A549 (cell line): ENCODE results near the gene PER1. TPM values are rescaled to one million over a fixed set of nuclear protein-coding genes. Genes with fewer than 3 reads are reported as not detected.

Experiments used
- ATOH8 ChIP-seq: fragments of 250-450 bp; sonication (Bioruptor Pico); IDR thresholded peaks from 2 replicates; pipeline ENCODE4 v1.5.0; 2020; ENCODE audit warnings: low read depth, mild to moderate bottlenecking, moderate library complexity
- BHLHE40 ChIP-seq: IDR thresholded peaks from 2 replicates; pipeline ENCODE4 v1.6.1; 2012; ENCODE audit warnings: low read depth, low read length, inconsistent platforms
- CBX2 ChIP-seq: fragments of 200-600 bp; sonication (generic); IDR thresholded peaks from 2 replicates; pipeline ENCODE4 v1.6.1; 2016; ENCODE audit warnings: low read depth, mild to moderate bottlenecking, borderline replicate concordance
- CEBPB ChIP-seq, 2 experiments: fragments of >200 bp in 1 of 2; sonication (Bioruptor Twin) in 1 of 2; formaldehyde crosslinking in 1 of 2; IDR thresholded peaks; 2 replicates each; pipeline ENCODE4 v1.6.1; 2012 to 2016
- CTCF ChIP-seq: fragments of >200 bp; sonication (Bioruptor Twin); formaldehyde crosslinking; IDR thresholded peaks from 3 replicates; pipeline ENCODE4 v1.5.1; 2016
- EHF ChIP-seq: fragments of 250-450 bp; sonication (Bioruptor Pico); IDR thresholded peaks from 2 replicates; pipeline ENCODE4 v1.5.0; 2020; ENCODE audit warnings: mild to moderate bottlenecking
- EHMT2 ChIP-seq: fragments of 200-600 bp; sonication (generic); IDR thresholded peaks from 2 replicates; pipeline ENCODE4 v1.6.1; 2016; ENCODE audit warnings: antibody characterized with exemption, low read depth, mild to moderate bottlenecking, moderate library complexity
- ELK1 ChIP-seq: fragments of 150-350 bp; IDR thresholded peaks from 2 replicates; pipeline ENCODE4 v1.6.1; 2014; ENCODE audit warnings: low read depth, mild to moderate bottlenecking, low read length
- EP300 ChIP-seq, 2 experiments: fragments of >200 bp; sonication (Bioruptor Twin); formaldehyde crosslinking; IDR thresholded peaks; 2 replicates in 1 of 2; 3 replicates in 1 of 2; pipeline ENCODE4 v1.6.1; 2016 to 2017
- ESRRA ChIP-seq: fragments of 150-350 bp; IDR thresholded peaks from 2 replicates; pipeline ENCODE4 v1.6.1; 2014; ENCODE audit warnings: mild to moderate bottlenecking, low read length, borderline replicate concordance
- FOSL2 ChIP-seq, 2 experiments: fragments of 450-650 bp in 1 of 2; fragments of >200 bp in 1 of 2; sonication (Bioruptor Twin) in 1 of 2; formaldehyde crosslinking; IDR thresholded peaks; 2 replicates each; pipeline versions ENCODE4 v1.5.0 to v1.6.1; 2016 to 2020; ENCODE audit warnings: mild to moderate bottlenecking in 1 of 2, moderate library complexity in 1 of 2
- GATA3 ChIP-seq: IDR thresholded peaks from 2 replicates; pipeline ENCODE4 v1.6.1; 2012; ENCODE audit warnings: borderline replicate concordance
- HEYL ChIP-seq: fragments of 250-450 bp; sonication (Bioruptor Pico); IDR thresholded peaks from 2 replicates; pipeline ENCODE4 v1.8.0; 2021; ENCODE audit warnings: mild to moderate bottlenecking, moderate library complexity
- HOXB13 ChIP-seq: fragments of 250-450 bp; sonication (Bioruptor Pico); IDR thresholded peaks from 2 replicates; pipeline ENCODE4 v1.5.0; 2020; ENCODE audit warnings: low read depth, mild to moderate bottlenecking, moderate library complexity
- JUN ChIP-seq, 2 experiments: fragments of >200 bp; sonication (Bioruptor Twin); formaldehyde crosslinking; IDR thresholded peaks; 2 replicates in 1 of 2; 3 replicates in 1 of 2; pipeline ENCODE4 v1.6.1; 2016 to 2017
- JUNB ChIP-seq: fragments of >200 bp; sonication (Bioruptor Twin); formaldehyde crosslinking; IDR thresholded peaks from 2 replicates; pipeline ENCODE4 v1.6.1; 2016
- MAZ ChIP-seq: fragments of 150-350 bp; IDR thresholded peaks from 2 replicates; pipeline ENCODE4 v1.6.1; 2014; ENCODE audit warnings: antibody characterized with exemption, low read depth, low read length, borderline replicate concordance
- NPAS2 ChIP-seq: fragments of 250-450 bp; sonication (Bioruptor Pico); IDR thresholded peaks from 2 replicates; pipeline ENCODE4 v1.8.0; 2022; ENCODE audit warnings: mild to moderate bottlenecking, moderate library complexity, borderline replicate concordance
- PBX3 ChIP-seq: IDR thresholded peaks from 2 replicates; pipeline ENCODE4 v1.6.1; 2012
- PHF8 ChIP-seq: fragments of 200-600 bp; sonication (generic); IDR thresholded peaks from 2 replicates; pipeline ENCODE4 v1.6.1; 2016; ENCODE audit warnings: low read depth, mild to moderate bottlenecking, antibody characterized with exemption, moderate library complexity, borderline replicate concordance
- POLR2A ChIP-seq: IDR thresholded peaks from 2 replicates; pipeline ENCODE4 v1.6.1; 2012; ENCODE audit warnings: mild to moderate bottlenecking, low read length
- RAD21 ChIP-seq, 2 experiments: fragments of >200 bp in 1 of 2; sonication (Bioruptor Twin) in 1 of 2; formaldehyde crosslinking in 1 of 2; IDR thresholded peaks in 1 of 2; conservative IDR thresholded peaks in 1 of 2; 2 replicates in 1 of 2; 3 replicates in 1 of 2; pipeline ENCODE4 v1.6.1; 2012 to 2018; ENCODE audit warnings: inconsistent platforms in 1 of 2
- RARB ChIP-seq: fragments of 250-450 bp; sonication (Bioruptor Pico); IDR thresholded peaks from 2 replicates; pipeline ENCODE4 v1.8.0; 2021; ENCODE audit warnings: mild to moderate bottlenecking, moderate library complexity
- RFX5 ChIP-seq: fragments of 450-650 bp; IDR thresholded peaks from 2 replicates; pipeline ENCODE4 v1.7.1; 2014; ENCODE audit warnings: antibody characterized with exemption, mild to moderate bottlenecking, moderate library complexity
- RNF2 ChIP-seq: fragments of 200-600 bp; sonication (generic); IDR thresholded peaks from 2 replicates; pipeline ENCODE4 v1.6.1; 2016; ENCODE audit warnings: low read depth, mild to moderate bottlenecking, antibody characterized with exemption, moderate library complexity, borderline replicate concordance
- SREBF2 ChIP-seq: fragments of 450-650 bp; IDR thresholded peaks from 2 replicates; pipeline ENCODE4 v1.6.1; 2014; ENCODE audit warnings: mild to moderate bottlenecking, moderate library complexity
- TFCP2L1 ChIP-seq: fragments of 250-450 bp; sonication (Bioruptor Pico); IDR thresholded peaks from 2 replicates; pipeline ENCODE4 v1.5.0; 2021; ENCODE audit warnings: mild to moderate bottlenecking
- TP53 ChIP-seq: fragments of 250-450 bp; sonication (Bioruptor Pico); IDR thresholded peaks from 2 replicates; pipeline ENCODE4 v1.5.0; 2021; ENCODE audit warnings: mild to moderate bottlenecking, moderate library complexity
- USF2 ChIP-seq: fragments of 450-650 bp; IDR thresholded peaks from 2 replicates; pipeline ENCODE4 v1.6.1; 2014; ENCODE audit warnings: antibody characterized with exemption
- ZC3H11A ChIP-seq: fragments of 450-650 bp; IDR thresholded peaks from 2 replicates; pipeline ENCODE4 v1.6.1; 2014; ENCODE audit warnings: antibody characterized with exemption, mild to moderate bottlenecking
- ZSCAN20 ChIP-seq: fragments of 250-450 bp; sonication (Bioruptor Pico); IDR thresholded peaks from 2 replicates; pipeline ENCODE4 v1.8.0; 2022; ENCODE audit warnings: mild to moderate bottlenecking, moderate library complexity
- polyA plus RNA-seq, 4 experiments: library from polyadenylated mRNA; depleted of rRNA in 3 of 4; stranded (reverse); fragments of >200 nt; fragmentation: RNase III in 1 of 4; extraction: RNeasy Plus Mini Kit Qiagen cat#74134 plus additional on column Dnase treatment in 1 of 4; gene quantifications; 2 replicates in 3 of 4; 3 replicates in 1 of 4; pipeline ENCODE4 v1.2.3, GENCODE V29; 2011 to 2017
- TF ChIP-seq, protein P1 (sequence below): fragments of 250-450 bp; sonication (Bioruptor Pico); IDR thresholded peaks from 2 replicates; pipeline ENCODE4 v1.5.0; 2021; ENCODE audit warnings: mild to moderate bottlenecking, moderate library complexity, borderline replicate concordance
- TF ChIP-seq, protein P2 (sequence below): fragments of >200 bp; sonication (Bioruptor Twin); formaldehyde crosslinking; IDR thresholded peaks from 2 replicates; pipeline ENCODE4 v1.6.1; 2016
- TF ChIP-seq, protein P3 (sequence below): IDR thresholded peaks from 2 replicates; pipeline ENCODE4 v1.6.1; 2012
- TF ChIP-seq, protein P4 (sequence below): fragments of >200 bp; sonication (Bioruptor Twin); formaldehyde crosslinking; IDR thresholded peaks from 3 replicates; pipeline ENCODE4 v1.6.1; 2016

PER1 gene
- polyA plus RNA-seq, 2 of the 4 experiments (the other 2 are of a cell fraction) = 5.5 to 8.7 TPM

- TF ChIP-seq ZSCAN20 (CRISPR knock-in tag) = no peak
- no peak for TF ChIP-seq RARB (CRISPR knock-in tag)
- TF ChIP-seq ELK1 = no peak
- TF ChIP-seq, protein P1, sequence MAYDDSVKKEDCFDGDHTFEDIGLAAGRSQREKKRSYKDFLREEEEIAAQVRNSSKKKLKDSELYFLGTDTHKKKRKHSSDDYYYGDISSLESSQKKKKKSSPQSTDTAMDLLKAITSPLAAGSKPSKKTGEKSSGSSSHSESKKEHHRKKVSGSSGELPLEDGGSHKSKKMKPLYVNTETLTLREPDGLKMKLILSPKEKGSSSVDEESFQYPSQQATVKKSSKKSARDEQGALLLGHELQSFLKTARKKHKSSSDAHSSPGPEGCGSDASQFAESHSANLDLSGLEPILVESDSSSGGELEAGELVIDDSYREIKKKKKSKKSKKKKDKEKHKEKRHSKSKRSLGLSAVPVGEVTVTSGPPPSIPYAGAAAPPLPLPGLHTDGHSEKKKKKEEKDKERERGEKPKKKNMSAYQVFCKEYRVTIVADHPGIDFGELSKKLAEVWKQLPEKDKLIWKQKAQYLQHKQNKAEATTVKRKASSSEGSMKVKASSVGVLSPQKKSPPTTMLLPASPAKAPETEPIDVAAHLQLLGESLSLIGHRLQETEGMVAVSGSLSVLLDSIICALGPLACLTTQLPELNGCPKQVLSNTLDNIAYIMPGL (CRISPR knock-in tag) = no peak
- no peak for TF ChIP-seq EHMT2
- TF ChIP-seq ESRRA = no peak
- TF ChIP-seq, protein P2, sequence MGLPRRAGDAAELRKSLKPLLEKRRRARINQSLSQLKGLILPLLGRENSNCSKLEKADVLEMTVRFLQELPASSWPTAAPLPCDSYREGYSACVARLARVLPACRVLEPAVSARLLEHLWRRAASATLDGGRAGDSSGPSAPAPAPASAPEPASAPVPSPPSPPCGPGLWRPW = no peak
- no peak for TF ChIP-seq TFCP2L1
- 0 out of 2 replicates have a peak, but pooled peaks have one; percentile 40 for TF ChIP-seq MAZ
- no peak for TF ChIP-seq HOXB13 (CRISPR knock-in tag)
- TF ChIP-seq PBX3 = no peak
- no peak for TF ChIP-seq TP53 (CRISPR knock-in tag)
- TF ChIP-seq RAD21 (conservative IDR thresholded peaks at IDR 0.05 in 1 of 2, IDR thresholded peaks at IDR 0.05 in 1 of 2) = no peak
- TF ChIP-seq NPAS2 (CRISPR knock-in tag) = 0 out of 2 replicates have a peak, but pooled peaks have one; percentile 42
- TF ChIP-seq FOSL2 (IDR thresholded peaks at IDR 0.05) = no peak
- TF ChIP-seq FOSL2 (CRISPR knock-in tag; IDR thresholded peaks at IDR 0.05) = peak; percentile 59
- no peak for TF ChIP-seq POLR2A
- TF ChIP-seq RFX5 = no peak
- TF ChIP-seq ATOH8 = no peak
- no peak for TF ChIP-seq RNF2
- TF ChIP-seq USF2 = peak; percentile 93
- TF ChIP-seq, protein P3, sequence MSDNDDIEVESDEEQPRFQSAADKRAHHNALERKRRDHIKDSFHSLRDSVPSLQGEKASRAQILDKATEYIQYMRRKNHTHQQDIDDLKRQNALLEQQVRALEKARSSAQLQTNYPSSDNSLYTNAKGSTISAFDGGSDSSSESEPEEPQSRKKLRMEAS = peak; percentile 91
- no peak for TF ChIP-seq CTCF
- no peak for TF ChIP-seq BHLHE40
- no peak for TF ChIP-seq PHF8
- TF ChIP-seq EP300 (IDR thresholded peaks at IDR 0.05) = no peak
- TF ChIP-seq EHF (CRISPR knock-in tag) = no peak
- no peak for TF ChIP-seq CBX2
- TF ChIP-seq JUNB = no peak
- TF ChIP-seq GATA3 = no peak
- no peak for TF ChIP-seq ZC3H11A
- 0 out of 5 replicates have a peak, but pooled peaks of 1 of the 2 experiments have one; percentile 19 for TF ChIP-seq JUN (IDR thresholded peaks at IDR 0.05)
- TF ChIP-seq HEYL (CRISPR knock-in tag) = no peak
- TF ChIP-seq CEBPB (IDR thresholded peaks at IDR 0.05) = peak in 1 of 2 experiments; percentile 3; a peak in 1 of 4 replicates
- no peak; the same call in 1 of the 2 replicates for TF ChIP-seq SREBF2
- TF ChIP-seq, protein P4, sequence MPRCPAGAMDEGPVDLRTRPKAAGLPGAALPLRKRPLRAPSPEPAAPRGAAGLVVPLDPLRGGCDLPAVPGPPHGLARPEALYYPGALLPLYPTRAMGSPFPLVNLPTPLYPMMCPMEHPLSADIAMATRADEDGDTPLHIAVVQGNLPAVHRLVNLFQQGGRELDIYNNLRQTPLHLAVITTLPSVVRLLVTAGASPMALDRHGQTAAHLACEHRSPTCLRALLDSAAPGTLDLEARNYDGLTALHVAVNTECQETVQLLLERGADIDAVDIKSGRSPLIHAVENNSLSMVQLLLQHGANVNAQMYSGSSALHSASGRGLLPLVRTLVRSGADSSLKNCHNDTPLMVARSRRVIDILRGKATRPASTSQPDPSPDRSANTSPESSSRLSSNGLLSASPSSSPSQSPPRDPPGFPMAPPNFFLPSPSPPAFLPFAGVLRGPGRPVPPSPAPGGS = no peak
These were observed 1.3 kb upstream of the PER1 start (continued) for GRCh38 chr17:8153525-8153956.
